ENCODE measurements around the gene MYOD1. TPM values are rescaled to one million over a fixed set of nuclear protein-coding genes. Genes with fewer than 3 reads are reported as not detected.

Gene MYOD1
- total and polyA plus RNA-seq, 9 of the 15 experiments (the other 6 are each of a cell fraction or from before 2014, with no cell fraction given) = not detected

DNA sequence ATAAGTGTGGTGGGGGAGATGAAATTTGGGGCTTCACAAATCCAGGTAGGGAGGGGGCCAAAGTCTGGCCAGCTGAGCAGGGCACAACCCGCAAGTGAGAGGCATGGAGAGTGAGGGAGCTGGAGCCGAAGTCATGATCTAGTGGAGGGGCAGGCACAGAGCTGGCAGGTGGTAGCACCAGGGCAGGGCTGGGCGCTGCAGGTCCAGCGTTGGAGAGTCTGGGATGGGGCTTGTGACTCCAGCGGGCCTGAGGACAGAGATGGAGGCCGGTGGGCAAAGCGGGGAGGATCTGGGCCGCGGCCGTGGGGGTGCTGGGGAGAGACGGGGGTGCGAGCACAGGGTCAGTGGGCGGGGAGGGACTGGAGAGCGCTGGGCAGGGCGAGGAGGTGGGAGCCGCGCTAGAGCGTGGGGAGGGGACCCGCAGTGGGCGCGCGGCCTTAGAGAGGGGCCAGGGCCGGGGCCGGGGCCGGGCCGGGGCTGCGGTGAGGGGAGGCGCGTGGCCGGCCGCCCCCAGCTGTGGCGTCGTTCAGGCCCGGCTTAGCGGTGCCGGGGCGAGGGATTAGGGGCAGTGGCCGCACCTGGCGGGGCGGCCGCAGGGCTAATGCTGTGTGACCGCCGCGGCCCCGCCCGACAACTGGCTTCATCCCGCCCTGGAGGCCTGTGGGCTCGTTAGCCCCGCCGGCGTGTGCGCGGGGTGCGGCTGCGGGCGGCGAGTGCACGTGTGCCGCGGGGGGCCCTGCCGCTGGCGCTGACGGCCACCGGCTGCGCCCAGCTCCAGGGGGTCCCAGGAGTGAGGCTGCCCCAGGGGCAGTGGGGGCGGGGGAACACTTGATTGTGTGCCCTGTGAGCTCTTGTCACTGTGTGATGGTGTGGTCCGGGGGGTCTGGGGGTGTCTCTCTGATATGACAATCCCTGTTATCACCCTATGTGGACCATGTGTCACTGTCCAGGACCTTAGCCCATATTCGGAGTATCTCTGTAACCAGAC is 23.6 kb upstream of the MYOD1 start:
- intact Hi-C loops (cut with micrococcal nuclease) (no loop called here), in situ Hi-C loops (cut with MboI) (no loop called here)
- TF ChIP-seq ZNF695 (CRISPR knock-in tag; IDR thresholded peaks at IDR 0.05) (no peak), CEBPB (tag; IDR thresholded peaks at IDR 0.05) (no peak), EZH2 (IDR thresholded peaks at IDR 0.05; ENCODE audit: borderline replicate concordance, low read depth, low read length) (0 out of 2 replicates have a peak, but pooled peaks have one; percentile 21)
- Histone ChIP-seq H4K20me1 (replicated peaks; ENCODE audit: control insufficient read depth, insufficient read depth, low read length) (no peaks in the 10 kb centered on the region), H3K9ac (ENCODE audit: insufficient read depth in 1 of 2, low read depth in 2 of 2, low read length in 2 of 2) (no peak overlapping the region), H3K27me3 (ENCODE audit: control insufficient read depth in 2 of 2, insufficient read depth in 2 of 2, low read length in 2 of 2) (peaks cover 33 to 48% of the 10 kb centered on the region in 2 experiments), H2AFZ (ENCODE audit: low read depth, low read length) (no peak overlapping the region), H3K27ac (ENCODE audit: extremely low read depth, low read depth, low read length) (no peak overlapping the region), H3K4me1 (replicated peaks in 1 of 2; ENCODE audit: control insufficient read depth in 2 of 2, insufficient read depth in 2 of 2, low read length in 2 of 2) (peaks cover 10% of the 10 kb centered on the region in 2 experiments), H3K36me3 (ENCODE audit: control insufficient read depth, insufficient read depth, low read length) (no peaks in the 10 kb centered on the region), H3K4me2 (ENCODE audit: insufficient read depth, low read length) (no peak overlapping the region), H3K79me2 (ENCODE audit: control insufficient read depth, insufficient read depth, low read length) (no peaks in the 10 kb centered on the region), H3K9me3 (replicated peaks; ENCODE audit: control insufficient read depth, insufficient read depth, low read depth, low read length) (no peaks in the 10 kb centered on the region), H3K4me3 (no peak overlapping the region), H3K9me1 (ENCODE audit: control insufficient read depth, insufficient read depth, low read length) (no peaks in the 10 kb centered on the region)
- ATAC-seq (peak; percentile 24; the same call in 1 of the 3 replicates), DNase-seq (ENCODE audit: extremely low read depth in 1 of 4, low spot score in 3 of 4) (peak in 1 of 4 experiments; percentile 14), FAIRE-seq (no peak)
- no TSS peak for BruUV-seq (replicated peaks)
- WGBS (ENCODE audit: insufficient coverage, low coverage, missing lambda C conversion rate) = under 1% methylated on average over 30 of the region's 68 CpGs
- CTCF ChIA-PET (ENCODE audit: low intra/inter-chr PET ratio) = no interaction called here
- POLR2A ChIA-PET = no interaction called here

DNA sequence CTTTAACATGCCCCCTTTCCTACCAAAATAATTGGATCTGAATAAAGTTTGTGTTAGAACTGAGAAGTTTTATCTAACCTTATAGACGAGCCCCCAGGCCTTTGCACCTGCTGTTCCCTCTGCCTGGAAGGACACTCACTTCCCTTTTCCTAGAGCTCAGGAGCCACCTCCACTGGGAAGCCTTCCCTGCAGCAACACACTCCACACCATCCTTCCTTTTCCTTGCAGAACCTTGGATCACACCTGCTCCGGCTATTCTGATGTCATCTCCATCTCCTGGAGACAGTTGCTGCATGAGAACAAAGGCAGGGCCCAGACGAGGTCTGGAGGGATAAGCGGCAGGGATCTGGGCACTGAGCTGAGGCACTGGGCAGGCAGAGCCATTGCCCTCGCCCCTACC is 22.6 kb upstream of the MYOD1 start:
- no peak overlapping the region for H2AFZ ChIP-seq (ENCODE audit: low read depth, low read length)
- CTCF ChIA-PET (ENCODE audit: low intra/inter-chr PET ratio) = no interaction called here
- no peaks in the 10 kb centered on the region for H3K9me1 ChIP-seq (ENCODE audit: control insufficient read depth, insufficient read depth, low read length)
- intact Hi-C loops (cut with micrococcal nuclease) = no loop called here
- no peak overlapping the region for H3K4me2 ChIP-seq (ENCODE audit: insufficient read depth, low read length)
- peaks cover 10% of the 10 kb centered on the region in 2 experiments for H3K4me1 ChIP-seq (replicated peaks in 1 of 2; ENCODE audit: control insufficient read depth in 2 of 2, insufficient read depth in 2 of 2, low read length in 2 of 2)
- WGBS (ENCODE audit: insufficient coverage, low coverage, missing lambda C conversion rate) = 0% methylated on average over 5 of the region's 5 CpGs
- H3K36me3 ChIP-seq (ENCODE audit: control insufficient read depth, insufficient read depth, low read length) = no peaks in the 10 kb centered on the region
- H3K9me3 ChIP-seq (replicated peaks; ENCODE audit: control insufficient read depth, insufficient read depth, low read depth, low read length) = no peaks in the 10 kb centered on the region
- peaks cover 33 to 48% of the 10 kb centered on the region in 2 experiments for H3K27me3 ChIP-seq (ENCODE audit: control insufficient read depth in 2 of 2, insufficient read depth in 2 of 2, low read length in 2 of 2)
- H3K79me2 ChIP-seq (ENCODE audit: control insufficient read depth, insufficient read depth, low read length) = no peaks in the 10 kb centered on the region
- ATAC-seq = no peak
- POLR2A ChIA-PET = interaction anchor here (0.7 kb wide), 1 partner anchor 26 kb away, joined by 4 read pairs; no protein-coding TSS in a partner anchor
- in situ Hi-C loops (cut with MboI) = no loop called here
- no peak overlapping the region for H3K9ac ChIP-seq (ENCODE audit: insufficient read depth in 1 of 2, low read depth in 2 of 2, low read length in 2 of 2)
- BruUV-seq (replicated peaks) = no TSS peak
- H3K4me3 ChIP-seq = no peak overlapping the region
- no peak for FAIRE-seq
- H4K20me1 ChIP-seq (replicated peaks; ENCODE audit: control insufficient read depth, insufficient read depth, low read length) = no peaks in the 10 kb centered on the region
- no peak for DNase-seq (ENCODE audit: extremely low read depth in 1 of 4, low spot score in 3 of 4)
- no peak overlapping the region for H3K27ac ChIP-seq (ENCODE audit: extremely low read depth, low read depth, low read length)
- no peak for TF ChIP-seq ZKSCAN8 (CRISPR knock-in tag; IDR thresholded peaks at IDR 0.05)
- no peak for TF ChIP-seq ATF1 (CRISPR knock-in tag; IDR thresholded peaks at IDR 0.05)
- TF ChIP-seq ATF1 (tag; IDR thresholded peaks at IDR 0.05) = no peak
- TF ChIP-seq, protein P1, sequence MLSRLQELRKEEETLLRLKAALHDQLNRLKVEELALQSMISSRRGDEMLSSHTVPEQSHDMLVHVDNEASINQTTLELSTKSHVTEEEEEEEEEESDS (CRISPR knock-in tag; IDR thresholded peaks at IDR 0.05) = no peak
- TF ChIP-seq ZFP36 (IDR thresholded peaks at IDR 0.05; ENCODE audit: low read depth, low read length, partially characterized antibody) = peak; percentile 73
- TF ChIP-seq SPI1 (IDR thresholded peaks at IDR 0.05; ENCODE audit: borderline replicate concordance, low read depth, low read length) = peak; percentile 83
- no peak for TF ChIP-seq SREBF2 (CRISPR knock-in tag; IDR thresholded peaks at IDR 0.05)
- TF ChIP-seq, protein P2, sequence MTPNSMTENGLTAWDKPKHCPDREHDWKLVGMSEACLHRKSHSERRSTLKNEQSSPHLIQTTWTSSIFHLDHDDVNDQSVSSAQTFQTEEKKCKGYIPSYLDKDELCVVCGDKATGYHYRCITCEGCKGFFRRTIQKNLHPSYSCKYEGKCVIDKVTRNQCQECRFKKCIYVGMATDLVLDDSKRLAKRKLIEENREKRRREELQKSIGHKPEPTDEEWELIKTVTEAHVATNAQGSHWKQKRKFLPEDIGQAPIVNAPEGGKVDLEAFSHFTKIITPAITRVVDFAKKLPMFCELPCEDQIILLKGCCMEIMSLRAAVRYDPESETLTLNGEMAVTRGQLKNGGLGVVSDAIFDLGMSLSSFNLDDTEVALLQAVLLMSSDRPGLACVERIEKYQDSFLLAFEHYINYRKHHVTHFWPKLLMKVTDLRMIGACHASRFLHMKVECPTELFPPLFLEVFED (CRISPR knock-in tag; conservative IDR thresholded peaks at IDR 0.05) = no peak
- no peak for TF ChIP-seq FOXK1 (CRISPR knock-in tag; IDR thresholded peaks at IDR 0.05; ENCODE audit: borderline replicate concordance)
- TF ChIP-seq EZH2 (IDR thresholded peaks at IDR 0.05; ENCODE audit: borderline replicate concordance, low read depth, low read length) = 0 out of 2 replicates have a peak, but pooled peaks have one; percentile 13
- no peak for TF ChIP-seq NCOA2 (IDR thresholded peaks at IDR 0.05; ENCODE audit: partially characterized antibody in 2 of 2)
- no peak for TF ChIP-seq RCOR1 (IDR thresholded peaks at IDR 0.05; ENCODE audit: borderline replicate concordance in 1 of 2, low read depth in 2 of 2, low read length in 2 of 2)
